Right renal pelvis (tissue), 4 donors: ENCODE results near the gene LAMP1. TPM values are rescaled to one million over a fixed set of nuclear protein-coding genes. Genes with fewer than 3 reads are reported as not detected.
"Not testable (repeated sequence)": the region's sequence is repeated elsewhere in the genome, so short reads cannot be mapped to it uniquely, and the experiment has no call there.

Experiments used
- DNase-seq, 4 donors: peaks; one replicate each; pipeline ENCODE4 v3.0.0-alpha.2; 2013; ENCODE audit warnings: low read depth in 4 of 4, low spot score in 3 of 4, missing footprints in 1 of 4
- polyA plus RNA-seq, 4 donors: library from polyadenylated mRNA; unstranded; fragments of 120-200 nt; gene quantifications; one replicate each; pipeline ENCODE4 v1.2.1, GENCODE V29; 2013; ENCODE audit not compliant: insufficient read length in 4 of 4

LAMP1 gene, protein sequence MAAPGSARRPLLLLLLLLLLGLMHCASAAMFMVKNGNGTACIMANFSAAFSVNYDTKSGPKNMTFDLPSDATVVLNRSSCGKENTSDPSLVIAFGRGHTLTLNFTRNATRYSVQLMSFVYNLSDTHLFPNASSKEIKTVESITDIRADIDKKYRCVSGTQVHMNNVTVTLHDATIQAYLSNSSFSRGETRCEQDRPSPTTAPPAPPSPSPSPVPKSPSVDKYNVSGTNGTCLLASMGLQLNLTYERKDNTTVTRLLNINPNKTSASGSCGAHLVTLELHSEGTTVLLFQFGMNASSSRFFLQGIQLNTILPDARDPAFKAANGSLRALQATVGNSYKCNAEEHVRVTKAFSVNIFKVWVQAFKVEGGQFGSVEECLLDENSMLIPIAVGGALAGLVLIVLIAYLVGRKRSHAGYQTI
- polyA plus RNA-seq, result 100 to 1,000 TPM; 190 to 196 (median 190) TPM

GRCh38 chr13:113296823-113297369 lies at the start of gene LAMP1:
Gene LAMP1, plus strand, starts transcription at chr13:113297239. Its CDS starts 196 bp downstream, at chr13:113297435.
- DNase-seq, result peak; percentile 91 to 99 (median 94)

DNA sequence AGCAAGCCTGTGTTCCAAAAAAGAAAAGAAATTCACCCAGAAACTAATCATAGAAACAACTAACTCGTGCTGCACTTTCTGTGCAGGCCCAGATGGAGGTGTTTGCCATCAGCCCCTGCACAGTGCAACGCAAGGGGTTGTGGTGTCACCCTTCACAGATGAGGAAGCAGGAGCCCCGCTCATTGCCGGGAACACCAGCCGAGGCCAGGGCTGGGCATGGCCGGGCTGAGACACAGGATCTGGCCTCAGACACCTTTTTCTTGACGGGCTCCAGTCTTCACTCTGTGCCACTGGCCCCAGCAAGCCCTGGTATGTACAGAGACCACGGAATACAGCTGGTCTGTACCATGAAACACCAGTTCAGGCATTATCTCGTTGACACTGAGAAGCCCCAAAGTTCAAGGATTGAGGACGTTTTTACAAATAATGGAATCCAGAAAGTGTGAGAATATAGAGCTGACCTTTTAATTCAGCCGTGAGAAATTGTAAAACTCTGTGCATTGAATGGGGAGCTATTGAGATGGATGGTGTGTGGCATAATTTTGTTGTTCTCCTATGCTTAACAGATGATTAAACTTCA lies 44.4 kb upstream of the LAMP1 start:
- no peak for DNase-seq

DNA sequence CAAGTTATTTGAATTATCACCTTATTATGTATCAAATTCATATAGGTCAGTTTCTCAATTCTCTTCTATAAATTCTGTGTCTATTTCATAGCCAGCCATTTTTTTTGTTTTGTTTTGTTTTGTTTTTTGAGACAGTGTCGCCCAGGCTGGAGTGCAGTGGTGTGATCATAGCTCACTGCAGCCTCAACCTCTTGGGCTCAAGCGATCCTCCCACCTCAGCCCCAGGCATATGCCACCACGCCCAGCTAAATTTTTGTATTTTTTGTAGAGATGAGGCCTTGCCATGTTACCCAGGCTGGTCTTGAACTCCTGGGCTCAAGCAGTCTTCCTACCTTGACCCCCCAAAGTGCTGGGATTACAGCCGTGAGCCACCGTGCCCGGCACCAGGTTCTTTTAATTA lies 39.1 kb upstream of the LAMP1 start:
- DNase-seq, result not testable (repeated sequence)

GRCh38 chr13:113258321-113259054 lies 38.6 kb upstream of the LAMP1 start:
- no peak for DNase-seq

GRCh38 chr13:113260996-113261395 lies 36.0 kb upstream of the LAMP1 start:
- no peak for DNase-seq

GRCh38 chr13:113263016-113263415 lies 34.0 kb upstream of the LAMP1 start:
- not testable (repeated sequence) for DNase-seq

DNA sequence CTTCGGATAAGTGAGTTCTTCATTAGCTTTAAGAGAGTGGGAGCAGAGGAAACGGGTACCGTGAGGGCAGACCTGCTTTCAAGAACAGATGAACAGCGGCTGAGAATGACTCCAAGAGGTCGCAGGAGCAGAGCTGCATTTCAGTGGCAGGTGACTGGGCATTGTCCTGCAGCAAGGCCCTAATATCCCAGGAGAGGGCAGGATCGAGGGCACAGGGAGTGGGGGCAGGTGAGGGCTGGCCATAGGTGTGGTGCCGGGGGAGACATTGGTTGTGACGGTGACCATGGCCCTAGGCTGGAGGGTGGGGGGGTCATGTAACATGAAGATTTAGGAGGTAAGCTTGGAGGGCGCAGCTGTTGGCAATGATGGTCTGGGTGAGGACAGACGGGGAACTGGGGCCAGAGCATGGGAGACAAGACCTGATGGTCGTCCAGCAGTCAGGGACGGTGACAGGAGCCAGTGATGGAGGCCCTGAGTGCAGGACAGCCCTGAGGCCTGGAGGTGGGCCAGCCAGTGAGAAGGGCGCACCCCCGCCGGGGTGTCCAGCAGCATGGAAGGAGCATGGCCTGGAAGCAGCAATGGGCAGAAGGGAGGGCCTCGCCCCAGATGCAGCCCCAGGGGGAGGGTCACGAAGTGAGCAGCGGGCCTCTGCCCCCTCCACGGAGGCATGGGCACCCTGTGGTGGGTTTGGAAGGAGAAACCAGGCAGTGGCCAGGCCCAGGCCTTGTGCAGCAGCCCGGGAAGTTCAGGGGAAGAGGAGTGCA lies 29.2 kb upstream of the LAMP1 start:
- no peak for DNase-seq

DNA sequence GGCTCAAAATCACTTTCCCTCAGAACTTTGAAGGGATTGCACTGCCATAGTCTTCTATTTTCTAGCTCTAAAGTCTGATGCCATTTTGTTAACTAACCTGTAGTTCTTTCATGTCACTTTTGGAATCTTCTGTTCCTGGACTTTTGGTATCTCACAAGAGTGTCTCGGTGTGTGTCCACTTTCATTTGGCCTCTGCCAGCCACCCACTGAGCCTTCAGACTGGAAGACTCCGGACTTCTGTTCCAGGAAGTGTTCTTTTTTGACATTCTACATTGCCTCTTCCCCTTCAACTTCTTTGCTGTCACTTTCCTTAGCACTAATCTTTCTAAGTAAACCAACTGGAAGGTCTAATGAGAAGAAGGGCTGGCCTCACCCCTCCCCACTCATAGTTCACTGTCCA lies 25.0 kb upstream of the LAMP1 start:
- no peak for DNase-seq

GRCh38 chr13:113272701-113273181 lies 24.3 kb upstream of the LAMP1 start:
- no peak for DNase-seq

- no peak for DNase-seq
Measured at GRCh38 chr13:113273321-113273720, 23.7 kb upstream of the LAMP1 start.

DNA sequence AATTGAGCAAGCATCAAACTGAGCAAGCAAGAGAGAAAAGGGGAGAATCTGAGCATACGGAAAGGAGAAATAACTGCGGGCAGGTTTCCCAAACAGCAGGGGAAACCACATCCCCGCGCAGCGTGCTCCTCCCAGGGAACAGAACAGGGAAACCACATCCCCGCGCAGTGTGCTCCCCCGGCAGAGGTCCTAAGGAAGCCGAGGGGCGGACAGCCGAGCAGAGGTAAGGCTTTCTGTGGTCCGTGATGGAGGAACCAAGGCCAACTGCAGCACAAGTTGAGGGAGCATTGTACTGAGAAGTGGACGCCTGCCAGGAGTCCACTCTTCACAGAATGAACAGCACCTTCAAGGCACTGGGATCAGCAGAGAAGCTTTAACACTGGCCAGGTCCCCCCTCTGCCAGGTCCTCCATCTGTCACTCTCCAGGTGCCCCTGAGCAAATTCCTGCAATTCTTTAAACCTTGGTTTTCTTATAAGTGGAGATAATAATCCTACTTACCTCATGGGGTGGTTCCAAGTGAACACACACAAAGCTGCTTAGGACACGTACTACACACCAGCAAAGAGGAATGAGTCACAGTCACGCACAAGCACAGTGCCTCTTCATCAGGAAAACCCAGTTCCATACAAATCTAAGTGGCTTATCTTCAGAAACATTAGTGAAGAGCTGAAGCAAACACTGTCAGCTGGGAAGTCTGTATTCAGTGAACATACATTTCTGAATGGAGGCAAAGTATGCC lies 23.0 kb upstream of the LAMP1 start:
- DNase-seq, result no peak

DNA sequence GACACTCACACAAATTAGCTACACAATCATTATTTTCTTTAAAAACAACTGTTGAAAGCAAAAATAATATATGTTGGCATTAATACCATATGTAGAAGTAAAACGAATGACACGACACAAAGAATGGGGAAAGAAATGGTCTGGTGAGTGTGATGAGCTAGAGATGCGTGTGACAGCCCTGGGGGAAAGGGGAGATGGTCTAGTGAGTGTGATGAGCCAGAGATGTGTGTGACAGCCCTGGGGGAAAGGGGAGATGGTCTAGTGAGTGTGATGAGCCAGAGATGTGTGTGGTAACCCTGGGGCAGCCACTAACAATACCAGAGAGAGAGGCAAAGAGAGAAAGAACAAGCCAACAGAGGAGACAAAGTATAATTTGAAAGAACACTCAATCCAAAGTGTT lies 22.3 kb upstream of the LAMP1 start:
- DNase-seq, result no peak

DNA sequence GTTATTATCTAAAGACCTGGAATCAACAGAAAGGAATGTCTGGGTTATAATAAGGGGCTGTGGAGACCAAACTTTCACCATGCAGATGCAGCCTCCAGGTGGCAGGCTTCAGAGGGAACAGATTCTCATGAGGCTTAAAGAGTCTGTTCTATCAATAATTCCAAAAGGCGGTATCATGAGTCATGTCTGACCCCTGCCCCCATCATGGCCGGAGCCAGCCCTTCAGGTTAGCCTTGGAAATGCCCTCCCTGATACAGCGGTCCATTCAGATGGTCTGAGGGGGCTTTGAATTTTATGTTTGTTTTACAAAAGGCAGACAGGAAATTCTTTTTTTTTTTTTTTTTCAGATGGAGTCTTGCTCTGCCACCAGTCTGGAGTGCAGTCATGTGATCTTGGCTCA lies 21.7 kb upstream of the LAMP1 start:
- no peak for DNase-seq

DNA sequence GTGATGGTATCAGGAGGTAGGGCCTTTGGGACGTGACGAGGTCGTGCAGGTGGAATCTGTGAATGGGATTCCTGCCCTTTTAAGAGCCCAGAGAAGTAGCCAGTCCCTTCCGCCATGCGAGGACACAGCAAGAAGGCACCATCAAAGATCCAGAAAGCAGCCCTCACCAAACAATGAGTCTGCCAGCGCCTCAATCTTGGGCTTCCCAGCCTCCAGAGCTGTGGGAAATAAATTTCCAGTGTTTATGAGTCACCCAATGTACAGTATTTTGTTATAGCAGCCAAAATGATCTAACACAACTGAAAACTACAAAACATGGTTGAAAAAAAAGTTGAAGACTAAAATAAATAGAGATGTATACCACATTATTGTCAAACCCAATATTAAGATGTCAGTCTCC lies 16.9 kb upstream of the LAMP1 start:
- no peak for DNase-seq

DNA sequence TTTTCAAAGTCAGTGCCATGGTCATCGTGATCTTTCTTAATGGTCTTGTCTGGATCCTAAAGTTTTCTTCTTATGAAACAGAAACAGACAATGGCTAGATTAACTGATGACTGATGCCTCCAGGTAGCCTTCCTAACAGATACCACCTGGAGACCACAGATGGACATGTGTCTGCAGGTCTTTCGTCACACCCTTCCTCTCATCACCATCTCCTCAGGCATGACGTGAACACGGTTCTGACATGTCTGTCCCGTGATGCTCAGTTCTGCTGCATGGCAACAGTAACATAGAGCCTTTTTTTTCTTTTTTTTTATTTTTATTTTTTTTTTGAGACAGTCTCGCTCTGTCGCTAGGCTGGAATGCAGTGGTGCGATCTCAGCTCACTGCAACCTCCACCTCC lies 13.1 kb upstream of the LAMP1 start:
- DNase-seq, result no peak

DNA sequence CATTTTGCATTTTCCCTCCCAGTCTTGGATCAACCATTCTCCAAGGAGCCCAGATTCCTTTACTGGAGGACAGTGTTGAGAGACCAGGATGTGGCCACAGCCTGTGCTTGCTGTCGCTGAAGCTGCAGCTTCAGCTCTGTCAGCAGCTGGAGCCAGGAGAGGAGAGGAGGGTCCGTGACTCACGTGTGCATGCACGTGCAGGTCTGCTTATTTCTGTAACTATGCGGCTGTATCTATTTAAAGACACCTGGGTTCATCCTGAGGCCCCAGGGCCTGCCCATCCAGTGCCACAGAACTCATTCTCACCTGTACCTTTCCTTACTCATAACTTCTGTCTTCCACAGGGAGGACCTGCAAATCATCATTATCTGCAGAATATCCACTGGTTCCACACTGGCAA lies 8.2 kb upstream of the LAMP1 start:
- DNase-seq, result no peak

- no peak for DNase-seq
Measured at GRCh38 chr13:113291129-113291528, 5.9 kb upstream of the LAMP1 start.

DNA sequence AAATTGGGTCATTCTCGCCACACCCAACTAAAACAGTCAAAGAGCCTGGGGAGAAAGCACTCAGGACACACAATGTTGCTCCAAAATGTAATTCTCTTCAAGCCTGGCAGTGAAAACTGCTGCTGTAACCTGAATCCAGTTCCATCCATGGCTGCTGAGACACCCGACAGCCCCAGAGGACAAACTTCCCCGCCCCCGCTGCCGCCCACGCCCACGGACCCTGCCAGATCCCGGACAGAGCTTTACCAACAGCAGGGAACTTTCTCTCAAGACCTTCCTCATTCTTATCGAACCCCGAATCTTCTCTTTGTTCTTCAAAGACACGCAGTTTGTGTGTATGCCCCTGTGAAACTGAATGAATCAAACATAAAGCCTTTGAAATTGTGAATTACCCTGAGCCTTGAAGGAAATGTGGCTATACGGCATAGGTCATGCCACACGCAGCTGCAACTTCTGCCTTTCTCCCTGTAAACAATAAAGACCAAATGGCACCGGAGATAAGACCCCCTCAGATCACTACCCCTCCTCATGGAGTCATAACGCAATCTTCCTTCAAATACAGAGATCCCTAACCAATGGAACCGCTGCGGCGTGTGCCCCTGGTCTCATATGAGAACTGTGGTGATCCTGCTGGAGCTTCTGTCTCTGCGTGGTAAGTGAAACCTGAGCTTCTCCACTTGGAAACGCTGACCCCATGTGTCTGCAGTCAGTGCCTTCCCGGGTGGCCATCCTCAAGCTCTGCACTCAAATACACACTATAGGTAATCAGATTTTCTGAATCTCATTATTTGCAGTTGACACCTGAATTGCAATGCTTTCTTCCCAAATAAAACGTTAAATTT lies 4.8 kb upstream of the LAMP1 start:
- no peak for DNase-seq

GRCh38 chr13:113293686-113294085 lies 3.4 kb upstream of the LAMP1 start:
- DNase-seq, result no peak
